Colonic mucosa (tissue), 4 donors: ENCODE results near the gene NR1I2. TPM values are rescaled to one million over a fixed set of nuclear protein-coding genes. Genes with fewer than 3 reads are reported as not detected.

Source experiments
- DNase-seq: peaks from one replicate; pipeline ENCODE4 v3.0.0-alpha.2; 2020
- H3K27ac ChIP-seq: fragments of 200-600 bp; one replicate; pipeline ENCODE4 v1.8.0; 2021
- H3K27me3 ChIP-seq: fragments of 200-600 bp; one replicate; pipeline ENCODE4 v1.8.0; 2021
- H3K36me3 ChIP-seq: fragments of 200-600 bp; one replicate; pipeline ENCODE4 v1.8.0; 2021
- H3K4me1 ChIP-seq: fragments of 200-600 bp; one replicate; pipeline ENCODE4 v1.8.0; 2021; ENCODE audit warnings: mild to moderate bottlenecking
- H3K4me3 ChIP-seq: fragments of 200-600 bp; one replicate; pipeline ENCODE4 v1.8.0; 2021
- H3K9ac ChIP-seq, 2 donors: one replicate each; pipeline ENCODE4 v1.7.0; 2013; ENCODE audit warnings: control low read depth in 2 of 2, low read depth in 2 of 2, low read length in 2 of 2
- H3K9me3 ChIP-seq: fragments of 200-600 bp; one replicate; pipeline ENCODE4 v1.8.0; 2021
- CTCF ChIP-seq: fragments of 200-600 bp; IDR thresholded peaks from one replicate; pipeline ENCODE4 v1.8.0; 2022; ENCODE audit warnings: antibody characterized with exemption, mild to moderate bottlenecking
- intact Hi-C: fragments of 100-400 bp; cut with DNase I; formaldehyde crosslinking; loops from one replicate; pipeline ENCODE4 v1.14.1; 2022
- total RNA-seq, 2 donors: library from RNA; stranded (reverse); fragmentation: NEBNext Ultra II Directional in 1 of 2; extraction: Animal tissue kit (Norgen Biotek cat#: 25700) in 1 of 2; gene quantifications; one replicate each; pipeline ENCODE4 v1.2.1, GENCODE V29; 2021
- donor health status: healthy.
- donor health status: DM: no; HTN: no; CAD: no.
- donor health status: DM: no; HTN: no; CAD: no.

Gene NR1I2
- total RNA-seq, 2 donors from 2014 or later: 58.4 to 70.4 TPM

DNA sequence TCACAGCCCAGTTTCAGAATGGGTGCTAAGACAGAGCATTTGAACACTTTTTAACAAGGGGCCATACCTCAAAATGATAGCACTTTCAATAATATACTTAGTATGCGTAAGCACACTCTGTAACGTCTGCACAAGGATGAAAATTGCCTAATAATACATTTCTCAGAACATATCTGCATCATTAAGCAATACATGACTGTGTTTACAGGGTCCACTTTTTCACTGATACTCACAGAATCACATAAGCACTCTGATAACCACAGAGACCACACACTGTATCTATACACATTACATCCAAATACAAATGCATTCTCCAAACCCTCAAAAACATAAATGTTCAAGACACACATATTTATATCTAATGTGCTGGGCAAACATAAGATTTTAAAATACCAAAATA lies 79.8 kb downstream of the NR1I2 start:
- H3K27me3 ChIP-seq: no peaks in the 10 kb centered on the region
- DNase-seq: no peak
- no peak overlapping the region for H3K27ac ChIP-seq
- H3K4me3 ChIP-seq: no peak overlapping the region
- intact Hi-C loops: no loop called here
- peaks cover 14% of the 10 kb centered on the region for H3K36me3 ChIP-seq
- no peak for TF ChIP-seq CTCF
- no peaks in the 10 kb centered on the region for H3K9me3 ChIP-seq
- no peaks in the 10 kb centered on the region for H3K4me1 ChIP-seq
- H3K9ac ChIP-seq: no peak overlapping the region

DNA sequence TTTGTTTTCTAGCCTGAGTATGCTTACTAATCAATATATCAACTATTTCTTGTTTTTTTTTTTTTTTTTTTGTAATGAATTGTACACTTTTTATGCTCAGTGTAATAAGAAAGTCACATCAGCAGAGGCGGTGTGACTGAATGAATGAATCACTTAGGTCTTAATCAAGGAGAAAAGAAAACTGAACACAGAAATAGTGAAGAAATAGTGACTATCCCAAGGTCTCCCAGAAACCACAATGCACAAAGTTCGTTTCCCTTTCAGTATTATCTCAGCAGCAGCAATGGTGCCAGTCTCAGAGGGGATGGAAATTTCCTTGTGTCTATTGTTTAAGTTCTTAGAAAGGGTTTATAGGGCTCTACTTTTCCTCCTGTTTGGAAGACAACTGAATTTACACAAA lies 80.7 kb downstream of the NR1I2 start:
- Histone ChIP-seq H3K4me3 (no peak overlapping the region), H3K36me3 (peaks cover 8% of the 10 kb centered on the region), H3K4me1 (no peaks in the 10 kb centered on the region), H3K27me3 (no peaks in the 10 kb centered on the region), H3K9me3 (no peaks in the 10 kb centered on the region), H3K27ac (no peak overlapping the region), H3K9ac (no peak overlapping the region)
- TF ChIP-seq CTCF: no peak
- no peak for DNase-seq
- intact Hi-C loops: no loop called here

DNA sequence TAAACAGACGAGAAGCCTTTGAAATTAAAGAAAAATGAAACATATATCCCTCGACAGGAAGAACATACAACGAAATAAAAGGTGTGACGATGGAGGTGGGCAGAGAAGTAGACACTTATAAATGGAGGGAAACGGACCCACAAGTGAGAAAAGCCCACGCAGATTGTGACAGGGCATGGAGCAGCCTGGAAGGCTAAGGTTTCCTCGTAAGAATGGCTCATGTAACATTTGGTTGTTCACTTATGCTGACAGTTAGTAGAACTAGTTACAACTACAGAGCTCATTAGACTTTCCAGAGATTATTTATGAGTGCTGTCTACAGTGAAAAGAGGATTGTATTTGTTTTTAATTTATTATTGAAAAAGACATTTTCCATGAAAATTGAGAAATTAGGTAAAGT lies 82.6 kb downstream of the NR1I2 start:
- no peak overlapping the region for H3K9ac ChIP-seq
- no peaks in the 10 kb centered on the region for H3K9me3 ChIP-seq
- no peak overlapping the region for H3K4me3 ChIP-seq
- no peaks in the 10 kb centered on the region for H3K27me3 ChIP-seq
- no peak overlapping the region for H3K27ac ChIP-seq
- DNase-seq: no peak
- H3K4me1 ChIP-seq: no peaks in the 10 kb centered on the region
- TF ChIP-seq CTCF: no peak
- intact Hi-C loops: no loop called here
- H3K36me3 ChIP-seq: peaks cover 8% of the 10 kb centered on the region

Other genes starting within 250 kb of the NR1I2 start
- under 1 TPM; 0.29 to 0.30 TPM for gene CD80, start 222.5 kb upstream of the NR1I2 start, total RNA-seq
- 1 to 10 TPM; 2.0 to 3.3 TPM for gene ADPRH, start 202.6 kb upstream of the NR1I2 start, total RNA-seq
- 1 to 10 TPM in 1 of 2 donors, under 1 TPM in 1; 0.58 to 1.3 TPM for gene PLA1A, start 184.2 kb upstream of the NR1I2 start, total RNA-seq
- 10 to 100 TPM in 1 of 2 donors, 1 to 10 TPM in 1; 1.3 to 26.3 TPM for gene POPDC2, start 121.5 kb upstream of the NR1I2 start, total RNA-seq
- gene COX17, start 104.7 kb upstream of the NR1I2 start, total RNA-seq: 10 to 100 TPM; 53.5 to 64.5 TPM
- under 1 TPM; 0.57 to 0.61 TPM for gene CFAP91, start 79.1 kb upstream of the NR1I2 start, total RNA-seq